K562 (cell line): ENCODE measurements around the gene CITED2. TPM values are rescaled to one million over a fixed set of nuclear protein-coding genes. Genes with fewer than 3 reads are reported as not detected.

ENCODE experiments used
- ARID2 ChIP-seq: fragments of 450-650 bp; IDR thresholded peaks from 2 replicates; pipeline ENCODE4 v1.6.1; 2017; ENCODE audit warnings: antibody characterized with exemption, mild to moderate bottlenecking
- BCOR ChIP-seq: fragments of 450-650 bp; IDR thresholded peaks from 2 replicates; pipeline ENCODE4 v1.6.1; 2016
- BRD4 ChIP-seq: fragments of 200-600 bp; sonication (generic); IDR thresholded peaks from 2 replicates; pipeline ENCODE4 v1.6.1; 2017; ENCODE audit warnings: inconsistent platforms
- CGGBP1 ChIP-seq: fragments of 250-450 bp; sonication (Bioruptor Pico); IDR thresholded peaks from 2 replicates; pipeline ENCODE4 v1.9.0; 2021; ENCODE audit warnings: mild to moderate bottlenecking
- GATAD2B ChIP-seq: fragments of 450-650 bp; IDR thresholded peaks from 2 replicates; pipeline ENCODE4 v1.6.1; 2017; ENCODE audit warnings: mild to moderate bottlenecking, borderline replicate concordance
- GTF2B ChIP-seq: IDR thresholded peaks from 2 replicates; pipeline ENCODE4 v1.6.1; 2011; ENCODE audit not compliant: insufficient read length; ENCODE audit errors: extremely low read depth
- MCM2 ChIP-seq: fragments of 450-650 bp; IDR thresholded peaks from 2 replicates; pipeline ENCODE4 v1.6.1; 2017; ENCODE audit warnings: low read depth, mild to moderate bottlenecking
- NKRF ChIP-seq: fragments of 450-650 bp; IDR thresholded peaks from 2 replicates; pipeline ENCODE4 v1.6.1; 2016; ENCODE audit warnings: borderline replicate concordance
- PTTG1 ChIP-seq: fragments of 450-650 bp; IDR thresholded peaks from 2 replicates; pipeline ENCODE4 v1.6.1; 2016; ENCODE audit warnings: low read depth, mild to moderate bottlenecking, missing genetic modification characterization, missing compliant biosample characterization
- SIN3B ChIP-seq: fragments of 450-650 bp; IDR thresholded peaks from 2 replicates; pipeline ENCODE4 v1.6.1; 2017; ENCODE audit warnings: low read depth, mild to moderate bottlenecking, moderate library complexity
- TBP ChIP-seq: optimal IDR thresholded peaks from 2 replicates; pipeline ENCODE3; 2011; ENCODE audit warnings: low read depth, low read length, improper control_type of control experiment
- TEAD2 ChIP-seq: fragments of 450-650 bp; IDR thresholded peaks from 2 replicates; pipeline ENCODE4 v1.6.1; 2016; ENCODE audit warnings: missing genetic modification characterization, control low read depth, missing compliant biosample characterization
- ZBTB11 ChIP-seq, 3 experiments: fragments of 200-800 bp in 1 of 3; fragments of 250-450 bp in 1 of 3; fragments of 450-650 bp in 1 of 3; sonication (Bioruptor Pico) in 1 of 3; sonication (Bioruptor generic) in 1 of 3; formaldehyde crosslinking in 1 of 3; IDR thresholded peaks; 2 replicates each; pipeline versions ENCODE4 v1.6.1 to v1.8.0; 2016 to 2022; ENCODE audit warnings: mild to moderate bottlenecking in 2 of 3, missing genetic modification characterization in 2 of 3, missing compliant biosample characterization in 1 of 3, moderate library complexity in 1 of 3
- ZBTB8A ChIP-seq: fragments of 450-650 bp; IDR thresholded peaks from 2 replicates; pipeline ENCODE4 v1.6.1; 2018; ENCODE audit warnings: mild to moderate bottlenecking, moderate library complexity; ENCODE audit not compliant: partially characterized antibody
- ZNF609 ChIP-seq: sonication (generic); formaldehyde crosslinking; IDR thresholded peaks from 2 replicates; pipeline ENCODE4 v1.8.1; 2023; ENCODE audit warnings: missing genetic modification reagents, mild to moderate bottlenecking, borderline replicate concordance
- ZNF79 ChIP-seq: fragments of 250-450 bp; sonication (Bioruptor Pico); IDR thresholded peaks from 2 replicates; pipeline ENCODE4 v1.4.0; 2020; ENCODE audit warnings: low read depth, mild to moderate bottlenecking, moderate library complexity
- polyA plus RNA-seq, 8 experiments: library from polyadenylated mRNA; depleted of rRNA in 4 of 8; stranded (reverse) in 5 of 8; unstranded in 3 of 8; fragments of >200 nt; fragmentation: Nextera tagmentation in 2 of 8; fragmentation: Illumina TruSeq in 1 of 8; extraction: Ambion mirVana in 2 of 8; extraction: Trizol in 1 of 8; gene quantifications; 2 replicates each; pipeline versions ENCODE4 v1.2.1 to v1.2.3, GENCODE V29; 2011 to 2014; ENCODE audit warnings: inconsistent platforms in 1 of 8, missing spikeins in 1 of 8
- total RNA-seq, 7 experiments: library from RNA; depleted of rRNA in 6 of 7; stranded (reverse); fragments of >200 nt in 6 of 7; fragmentation: Illumina TruSeq in 2 of 7; extraction: Trizol in 2 of 7; gene quantifications; 2 replicates each; pipeline versions ENCODE4 v1.2.1 to v1.2.3, GENCODE V29; 2011 to 2021; ENCODE audit warnings: low replicate concordance in 1 of 7

The CITED2 gene
- total and polyA plus RNA-seq, 9 of the 15 experiments (the other 6 are each of a cell fraction or from before 2014, with no cell fraction given), result 0.21 to 86.1 (median 17.5) TPM

- TF ChIP-seq MCM2 (no peak), NKRF (no peak), GTF2B (peak; percentile 39), PTTG1 (tag) (no peak), GATAD2B (peak; percentile 82), TEAD2 (tag) (no peak), SIN3B (no peak), ARID2 (no peak), ZNF79 (no peak), ZBTB8A (no peak), TBP (peak; percentile 92), BCOR (peak; percentile 66; the same call in 1 of the 2 replicates), BRD4 (peak; percentile 96; the same call in 1 of the 2 replicates), CGGBP1 (CRISPR knock-in tag) (no peak), ZBTB11 (CRISPR knock-in tag; IDR thresholded peaks at IDR 0.05) (no peak), ZNF609 (CRISPR knock-in tag) (no peak; the same call in 1 of the 2 replicates)
Measured at GRCh38 chr6:139375226-139376016, 973 bp upstream of the CITED2 start (continued).
